LHCN-M2 (cell line): ENCODE data around the gene LIPT2. TPM values are rescaled to one million over a fixed set of nuclear protein-coding genes. Genes with fewer than 3 reads are reported as not detected.
A peak's percentile ranks its signal among the peaks of the same experiment; 100 is the strongest.
"Not testable (repeated sequence)": the region's sequence is repeated elsewhere in the genome, so short reads cannot be mapped to it uniquely, and the experiment has no call there.

Source experiments
- DNase-seq: peaks from one replicate; pipeline ENCODE4 v3.0.0-alpha.2; 2012; ENCODE audit warnings: low read depth
- polyA plus RNA-seq: library from polyadenylated mRNA; unstranded; fragments of >200 nt; gene quantifications from one replicate; pipeline ENCODE4 v1.2.1, GENCODE V29; 2012; ENCODE audit warnings: missing spikeins
- total RNA-seq: library from RNA; depleted of rRNA; stranded (reverse); fragments of >200 nt; gene quantifications from 2 replicates; pipeline ENCODE4 v1.2.3, GENCODE V29; 2014; rRNA removed

The LIPT2 gene
- total RNA-seq: 1.2 and 4.8 TPM in 2 replicates
- 1.2 TPM for polyA plus RNA-seq

DNA sequence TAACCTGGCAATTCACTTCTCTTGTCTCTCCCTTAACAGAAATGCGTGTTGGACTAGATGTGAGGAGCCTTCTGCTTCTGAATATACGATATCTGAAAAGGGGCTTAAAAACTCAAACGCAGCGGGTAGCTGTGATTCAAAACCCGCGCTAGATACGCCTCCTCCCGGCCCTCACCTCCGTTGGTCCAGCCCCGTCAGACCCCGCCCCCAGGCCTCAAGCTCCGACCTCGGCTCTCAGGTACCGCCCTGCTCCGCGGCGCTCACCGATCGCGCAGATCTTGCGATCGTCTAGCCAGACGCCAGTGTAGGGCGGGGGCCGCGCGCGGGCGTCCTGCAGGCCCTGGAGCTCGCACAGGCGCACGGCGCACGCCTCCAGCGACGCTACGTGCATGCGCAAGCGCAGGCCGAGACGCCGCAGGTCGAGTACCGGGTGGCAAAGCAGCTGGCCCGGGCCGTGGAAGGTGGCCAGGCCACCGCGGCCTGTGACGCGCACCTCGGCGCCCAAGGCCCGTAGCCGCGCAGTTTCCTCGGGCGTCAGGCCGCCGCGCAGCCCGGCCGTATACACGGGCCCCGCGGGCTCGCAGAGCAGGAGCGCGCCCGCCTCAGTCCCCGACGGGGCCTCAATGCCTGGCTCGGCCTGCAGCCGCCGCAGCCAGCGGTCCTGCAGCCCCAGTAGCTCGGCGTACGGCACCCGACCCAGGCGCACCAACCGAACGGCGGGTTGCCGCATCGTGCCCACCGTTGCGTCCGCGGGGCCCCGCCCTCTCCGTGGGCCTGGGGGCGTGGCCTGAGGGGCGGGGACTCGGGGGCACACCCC, at the start of gene LIPT2:
Gene LIPT2, minus strand, starts transcription at position 751 of the 817 bp plus-strand sequence. Its CDS starts 21 bp downstream, at position 730.
- DNase-seq: peak; percentile 97

DNA sequence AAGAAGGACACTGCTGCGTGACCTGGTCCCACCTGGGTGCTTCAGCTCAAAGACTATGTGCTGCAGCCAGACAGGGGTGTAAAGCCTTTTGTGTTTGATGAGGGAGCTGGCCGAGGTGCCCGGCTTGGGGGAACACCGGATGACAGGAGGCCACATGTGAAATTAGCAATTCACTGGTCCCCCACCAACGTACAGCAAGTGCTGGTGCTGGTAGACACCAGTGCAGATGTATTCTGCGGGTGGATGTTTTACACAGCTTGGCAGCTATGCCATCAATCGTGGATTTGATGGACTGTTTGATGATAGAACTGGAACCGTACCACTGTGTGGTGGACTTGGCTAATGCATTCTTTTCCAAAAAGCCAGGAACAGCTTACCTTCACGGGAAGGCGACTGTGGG, 47.9 kb upstream of the LIPT2 start:
- no peak for DNase-seq

DNA sequence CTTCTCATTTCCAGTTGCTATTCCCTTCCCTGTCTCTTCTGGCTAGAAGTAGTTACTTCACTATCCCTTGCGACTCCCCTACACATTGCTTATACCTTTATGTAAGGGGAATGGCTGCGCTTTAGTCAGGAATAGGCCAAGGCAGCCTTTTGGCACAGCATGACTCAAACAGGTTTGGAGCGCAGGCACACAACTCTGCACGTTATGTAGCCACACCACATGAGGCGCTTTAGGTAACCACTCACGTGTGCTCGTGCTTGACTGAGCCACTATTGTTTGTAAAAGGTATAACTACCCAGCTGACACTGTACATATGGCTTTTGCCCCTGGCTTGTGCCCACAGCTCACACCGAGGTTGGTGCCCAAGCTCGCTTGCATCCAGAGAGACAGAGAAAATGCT, 46.7 kb upstream of the LIPT2 start:
- DNase-seq: no peak

DNA sequence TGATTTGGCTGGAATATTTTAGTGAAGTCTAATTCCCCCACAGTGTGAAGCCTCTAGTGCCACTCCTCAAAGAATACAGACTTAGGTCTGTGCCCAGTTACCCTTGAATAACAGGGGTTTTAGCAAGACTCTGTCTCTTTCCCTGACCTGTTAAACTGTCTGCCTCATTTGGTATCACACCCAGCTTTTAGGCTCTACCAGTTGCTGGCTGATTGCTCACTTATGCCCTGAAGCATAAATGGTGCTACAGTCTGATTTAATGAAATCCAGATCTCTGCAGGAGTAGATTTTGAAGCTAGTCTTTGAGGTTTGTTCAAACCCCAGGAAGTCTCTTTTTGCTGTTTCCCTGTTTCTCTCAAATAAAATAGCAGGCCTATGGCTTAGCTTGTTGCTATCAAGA, 45.2 kb upstream of the LIPT2 start:
- DNase-seq: no peak

DNA sequence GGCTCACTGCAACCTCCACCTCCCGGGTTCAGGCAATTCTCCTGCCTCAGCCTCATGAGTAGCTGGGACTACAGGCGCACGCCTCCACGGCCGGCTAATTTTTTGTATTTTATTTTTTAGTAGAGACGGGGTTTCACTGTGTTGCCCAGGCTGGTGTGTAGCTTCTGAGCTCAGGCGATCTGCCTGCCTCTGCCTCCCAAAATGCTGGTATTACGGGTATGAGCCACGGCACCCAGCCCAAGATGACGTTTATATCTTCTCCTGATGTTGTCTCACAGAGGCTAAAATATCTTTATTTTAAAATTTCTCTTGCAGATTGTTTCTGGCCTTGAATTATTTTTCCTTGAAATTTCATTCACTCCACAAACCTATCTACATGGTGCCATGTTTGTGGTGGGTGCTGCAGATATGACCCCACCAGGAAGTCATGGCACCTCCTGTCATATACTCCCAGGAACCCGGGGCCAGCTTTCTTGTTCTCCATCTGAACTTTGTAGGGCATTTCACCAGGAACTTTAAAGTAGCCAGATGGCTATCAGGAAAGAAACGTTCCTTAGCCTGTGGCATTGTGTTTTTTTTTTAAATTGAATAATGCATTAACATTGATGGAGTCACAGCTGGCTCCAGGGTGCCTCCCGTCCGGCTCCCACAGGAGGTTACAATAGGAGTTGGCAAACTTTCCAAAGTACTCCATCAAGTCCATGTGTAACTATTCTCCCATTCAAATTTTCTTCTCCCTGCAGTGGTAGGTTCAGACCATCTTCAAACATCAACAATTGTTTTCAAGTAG, 42.0 kb upstream of the LIPT2 start:
- no peak for DNase-seq

DNA sequence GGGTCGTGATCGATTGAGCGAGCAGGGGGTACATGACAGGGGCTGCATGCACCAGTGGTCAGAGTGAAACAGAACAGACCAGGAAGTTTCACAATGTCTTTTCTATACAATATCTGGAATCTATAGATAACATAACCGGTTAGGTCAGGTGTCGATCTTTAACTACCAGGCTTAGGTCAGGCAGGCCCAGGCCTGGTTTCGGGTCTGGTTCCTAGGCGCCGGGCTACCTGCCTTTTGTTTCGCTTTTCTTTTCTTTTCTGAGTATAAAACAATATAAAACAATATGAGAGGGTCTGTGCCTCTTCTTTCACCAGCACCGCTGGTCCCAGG, 41.4 kb upstream of the LIPT2 start:
- not testable (repeated sequence) for DNase-seq

DNA sequence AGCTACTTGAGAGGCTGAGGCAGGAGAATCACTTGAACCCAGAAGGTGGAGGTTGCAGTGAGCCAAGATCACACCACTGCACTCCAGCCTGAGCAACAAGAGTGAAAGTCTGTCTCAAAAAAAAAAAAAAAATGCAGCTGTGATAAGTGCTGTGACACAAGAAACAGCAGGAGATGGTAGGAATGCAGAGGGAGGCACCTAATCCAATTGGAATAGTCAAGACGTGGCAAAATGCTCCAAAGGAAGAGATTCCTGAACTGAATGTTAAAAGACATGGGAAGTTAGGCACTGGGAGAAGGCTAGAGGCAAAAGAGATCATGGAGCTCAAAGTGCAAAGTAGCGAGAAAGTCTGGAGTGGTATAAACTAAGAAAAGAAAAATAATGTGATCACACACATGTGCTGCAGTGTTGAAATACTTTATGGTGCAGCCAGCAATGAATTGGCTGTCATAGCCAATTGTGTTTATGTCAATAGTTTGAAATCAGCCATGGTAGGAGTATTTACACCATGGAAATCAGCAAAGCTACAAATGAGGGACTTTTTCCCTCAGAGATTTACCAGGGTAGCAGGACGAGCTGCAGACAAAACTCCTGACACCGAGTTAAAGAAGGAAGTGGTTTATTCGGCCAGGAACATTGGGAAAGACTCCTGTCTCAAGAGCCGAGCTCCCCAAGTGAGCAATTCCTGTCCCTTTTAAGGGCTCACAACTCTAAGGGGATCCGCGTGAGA, 40.9 kb upstream of the LIPT2 start:
- DNase-seq: no peak

DNA sequence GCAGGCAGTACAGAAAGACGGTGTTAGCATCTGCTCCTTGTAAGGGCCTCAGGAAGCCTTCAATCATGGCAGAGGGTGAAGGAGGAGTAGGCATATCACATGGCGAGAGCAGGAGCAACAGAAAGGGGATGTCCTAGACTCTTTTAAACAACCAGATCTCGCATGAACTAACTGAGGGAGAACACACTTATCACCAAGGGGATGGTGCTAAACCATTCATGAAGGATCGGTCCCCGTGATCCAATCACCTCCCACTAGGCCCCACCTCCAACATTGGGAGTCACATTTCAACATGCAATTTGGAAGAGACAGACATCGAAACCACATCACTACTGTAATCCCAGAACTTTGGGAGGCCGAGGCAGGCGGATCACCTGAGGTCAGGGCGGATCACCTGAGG, 39.9 kb upstream of the LIPT2 start:
- DNase-seq: no peak

DNA sequence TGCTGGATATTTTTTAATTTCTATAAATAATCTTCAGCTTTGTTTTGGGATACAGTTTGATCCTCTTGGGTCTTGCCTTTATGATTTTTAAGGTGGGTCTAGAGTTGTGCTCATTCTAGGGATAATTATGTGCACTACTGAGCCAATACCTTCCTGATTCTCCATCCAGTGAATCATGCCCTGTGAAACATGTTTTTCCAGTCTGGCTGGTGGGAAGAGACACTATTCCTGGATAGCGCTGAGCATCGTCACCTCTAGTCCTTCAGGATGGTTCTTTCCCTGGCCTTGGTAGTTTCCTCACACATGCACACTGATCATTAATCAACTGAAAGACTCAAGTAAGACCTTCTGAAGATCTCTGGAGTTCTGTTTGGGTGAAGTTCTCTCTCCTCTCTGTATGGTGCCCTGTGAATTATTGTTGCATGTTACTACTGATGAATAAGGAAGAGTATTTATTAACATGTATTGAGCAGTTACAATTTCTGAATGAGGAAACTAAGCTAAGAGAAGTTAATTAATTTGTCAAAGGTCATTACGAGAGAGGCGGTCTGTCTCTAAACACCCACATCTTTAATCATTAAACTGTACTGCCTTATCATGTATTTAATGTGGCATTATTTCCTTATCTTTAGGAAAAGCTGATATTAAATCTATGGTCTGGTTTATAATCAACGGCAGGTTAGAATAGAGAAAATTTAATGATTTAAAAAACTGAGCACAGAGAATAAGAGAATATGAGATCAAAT, 39.1 kb upstream of the LIPT2 start:
- no peak for DNase-seq

DNA sequence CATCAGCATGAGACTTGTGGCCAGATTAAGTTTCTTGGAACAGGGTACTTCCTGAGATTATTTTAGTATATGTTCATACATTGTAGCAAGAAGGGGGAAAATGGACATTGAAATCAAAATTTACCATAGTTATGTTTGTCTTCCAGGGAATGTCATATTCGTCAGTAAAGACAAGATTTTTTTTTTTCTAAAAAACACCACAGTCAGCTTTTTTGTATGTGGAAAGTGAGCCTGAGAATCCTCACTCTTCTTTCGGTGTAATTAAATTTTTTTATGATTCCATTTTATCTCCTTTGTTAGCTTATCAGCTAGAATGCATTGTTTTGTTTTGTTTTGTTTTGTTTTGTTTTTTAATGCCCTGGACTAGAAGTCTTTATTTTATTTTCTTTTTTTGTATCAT, 31.5 kb upstream of the LIPT2 start:
- DNase-seq: no peak

DNA sequence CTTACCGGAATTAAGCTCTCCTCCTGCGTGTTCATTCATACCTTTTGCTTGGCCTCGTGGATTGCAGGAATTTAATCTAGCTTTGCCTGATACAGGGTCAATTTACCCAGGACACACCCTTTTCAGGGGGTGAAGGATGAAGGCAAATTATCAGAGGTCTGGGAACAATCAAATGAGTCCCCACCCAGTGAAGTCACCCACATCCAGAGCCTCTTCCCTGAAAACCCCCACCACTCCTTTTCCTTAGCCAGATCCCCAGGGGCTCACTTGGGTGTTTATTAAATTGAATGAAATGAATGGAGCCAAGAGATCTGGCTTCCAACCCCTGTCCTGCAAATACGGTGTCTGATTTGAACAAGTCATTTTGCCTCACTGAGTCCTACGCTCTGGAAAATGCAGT, 31.0 kb upstream of the LIPT2 start:
- DNase-seq: no peak

DNA sequence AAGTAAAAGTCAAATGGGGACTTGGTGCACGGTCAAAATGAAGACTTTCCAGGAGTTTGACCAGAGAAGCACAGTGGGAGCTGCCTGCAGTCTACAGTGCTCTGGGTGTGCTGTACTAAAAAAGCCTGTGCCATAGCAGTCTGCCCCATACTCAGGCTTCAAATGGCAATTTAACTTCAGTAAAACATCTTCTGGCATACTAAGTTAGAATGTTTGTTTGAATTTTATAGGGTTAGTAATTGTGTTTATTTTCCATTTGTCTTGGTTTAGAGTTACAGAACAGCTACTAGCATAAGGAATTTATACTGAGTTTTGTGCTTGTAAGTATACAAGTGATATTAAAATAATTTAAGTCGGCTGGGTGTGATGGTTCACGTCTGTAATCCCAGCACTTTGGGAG, 29.3 kb upstream of the LIPT2 start:
- DNase-seq: no peak

DNA sequence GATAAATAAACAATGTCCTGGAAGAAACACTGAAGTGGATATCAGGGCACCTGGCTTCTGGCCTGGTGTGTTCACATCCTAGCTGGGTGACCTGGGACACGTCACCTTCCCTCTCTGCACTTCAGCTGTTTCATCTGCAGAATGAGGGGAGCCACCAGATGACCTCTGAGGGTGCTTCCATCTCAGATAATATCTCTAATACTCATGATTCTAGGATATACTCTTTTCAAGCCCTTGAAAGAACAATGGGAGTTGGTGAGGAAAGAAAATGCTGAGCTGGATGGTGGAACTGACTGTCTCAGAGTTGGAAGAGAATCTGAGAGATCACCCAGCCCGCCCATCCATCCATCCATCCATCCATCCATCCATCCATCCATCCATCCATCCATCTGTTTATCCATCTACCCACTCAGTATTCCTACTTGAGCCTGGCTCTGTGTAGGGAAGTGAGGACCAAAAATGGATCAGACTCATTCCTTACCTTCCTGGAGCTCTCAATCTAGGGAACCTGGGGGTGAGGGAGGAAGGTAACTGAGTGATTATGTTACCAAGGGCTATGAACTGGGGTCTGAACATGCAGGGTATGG, 28.2 kb upstream of the LIPT2 start:
- no peak for DNase-seq

DNA sequence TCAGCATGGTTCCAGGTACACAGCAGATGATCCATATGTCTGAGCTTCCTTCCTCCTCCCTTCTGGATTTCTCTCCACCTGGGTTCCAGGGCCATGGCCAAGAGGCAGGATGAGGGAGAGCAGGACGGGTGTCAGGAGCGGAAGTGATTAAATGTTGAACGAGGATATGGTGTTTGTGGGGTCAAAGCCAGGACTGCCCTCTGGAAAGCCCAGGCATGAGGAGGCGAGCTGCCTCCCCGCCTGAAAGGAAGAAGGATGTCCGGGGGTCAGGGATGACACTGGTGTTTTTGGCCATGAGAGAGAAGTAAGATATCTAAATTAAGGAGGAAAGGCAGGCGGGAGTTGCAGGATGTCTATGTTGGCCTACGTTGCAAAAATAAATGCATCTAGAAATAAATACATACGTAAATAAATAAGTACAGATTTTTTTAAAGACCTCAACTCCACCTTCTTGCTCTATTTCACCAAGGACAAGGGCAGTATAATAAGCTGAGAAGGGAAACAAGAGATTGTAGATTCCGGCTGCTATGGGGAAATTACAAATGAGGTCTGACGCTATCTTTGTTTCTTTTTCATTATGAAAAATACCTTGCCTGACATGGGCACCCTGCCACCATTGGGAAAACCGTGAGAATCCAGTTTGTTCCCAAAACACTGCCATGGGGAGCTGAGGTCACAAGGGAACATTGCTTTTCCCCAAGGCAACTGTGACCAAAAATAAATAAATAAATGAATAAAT, 27.6 kb upstream of the LIPT2 start:
- DNase-seq: no peak

DNA sequence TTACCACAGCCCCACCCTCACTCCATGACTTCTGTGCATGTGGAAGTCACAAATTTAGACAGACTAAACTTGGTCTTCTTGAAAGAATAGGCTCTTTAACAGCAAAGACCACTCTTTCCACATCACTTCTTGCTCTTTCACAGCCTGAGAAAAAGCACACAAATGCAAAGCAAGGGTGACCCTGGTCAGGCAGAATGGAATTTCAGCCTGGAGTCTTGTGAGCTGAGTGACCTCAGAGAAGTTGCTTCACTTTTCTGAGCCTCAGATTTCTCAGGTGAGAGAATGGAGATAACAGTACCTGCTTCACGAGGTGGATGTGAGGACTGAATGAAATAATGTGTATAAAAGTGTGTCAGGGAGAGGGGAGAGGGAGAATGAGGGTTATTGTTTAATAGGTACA, 26.8 kb upstream of the LIPT2 start:
- no peak for DNase-seq

DNA sequence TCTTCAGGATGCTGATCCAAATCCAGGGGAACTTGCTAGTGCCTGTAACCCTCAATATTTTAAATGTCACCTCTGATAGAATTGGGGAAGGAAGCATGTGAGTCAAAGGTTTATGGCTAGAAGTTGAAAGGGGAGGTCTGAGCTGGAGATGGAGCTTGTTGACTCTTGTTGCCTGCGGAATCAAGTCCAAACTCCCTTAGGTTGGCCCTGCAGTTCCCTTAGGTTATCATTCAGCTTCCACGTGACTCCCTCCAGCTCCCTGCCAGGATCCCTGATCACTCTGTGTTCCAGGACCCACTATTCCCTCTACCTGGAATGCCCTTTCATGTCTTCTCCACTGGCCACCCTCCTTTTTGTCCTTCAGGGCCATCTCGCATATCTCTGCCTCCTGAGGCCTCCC, 26.2 kb upstream of the LIPT2 start:
- DNase-seq: no peak

DNA sequence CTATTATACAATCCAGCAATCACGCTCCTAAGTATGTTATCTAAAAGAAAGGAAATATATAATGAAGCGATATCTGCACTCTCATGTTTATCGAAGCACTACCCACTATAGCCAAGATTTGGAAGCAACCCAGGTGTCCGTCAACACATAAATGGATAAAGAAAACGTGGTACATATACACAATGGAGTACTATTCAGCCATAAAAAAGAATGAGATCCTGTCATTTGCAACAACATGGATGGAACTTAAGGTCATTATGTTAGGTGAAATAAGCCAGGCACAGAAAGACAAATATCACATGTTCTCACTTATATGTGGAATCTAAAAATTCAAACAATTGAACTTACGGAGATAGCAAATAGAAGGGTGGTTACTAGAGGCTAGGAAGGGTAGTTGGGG, 24.1 kb upstream of the LIPT2 start:
- not testable (repeated sequence) for DNase-seq

DNA sequence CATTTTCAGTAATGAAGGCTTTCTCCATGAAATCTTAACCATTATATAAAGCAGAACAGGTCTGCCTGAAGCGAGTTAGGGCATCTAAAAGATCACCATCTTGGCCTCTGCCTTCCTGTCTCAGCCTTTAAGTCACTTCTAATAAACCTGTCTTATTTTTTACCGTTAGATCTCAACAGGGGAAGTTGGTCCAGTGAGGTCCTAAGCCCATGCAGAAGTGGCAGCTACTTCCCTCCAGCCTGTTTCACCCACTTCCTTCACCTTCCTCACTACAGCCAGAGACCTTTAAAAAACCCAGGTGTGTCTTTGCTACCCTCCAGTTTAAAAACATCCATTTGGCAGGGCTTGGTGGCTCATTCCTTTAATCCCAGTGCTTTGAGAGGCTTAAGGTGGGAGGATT, 14.1 kb upstream of the LIPT2 start:
- no peak for DNase-seq

DNA sequence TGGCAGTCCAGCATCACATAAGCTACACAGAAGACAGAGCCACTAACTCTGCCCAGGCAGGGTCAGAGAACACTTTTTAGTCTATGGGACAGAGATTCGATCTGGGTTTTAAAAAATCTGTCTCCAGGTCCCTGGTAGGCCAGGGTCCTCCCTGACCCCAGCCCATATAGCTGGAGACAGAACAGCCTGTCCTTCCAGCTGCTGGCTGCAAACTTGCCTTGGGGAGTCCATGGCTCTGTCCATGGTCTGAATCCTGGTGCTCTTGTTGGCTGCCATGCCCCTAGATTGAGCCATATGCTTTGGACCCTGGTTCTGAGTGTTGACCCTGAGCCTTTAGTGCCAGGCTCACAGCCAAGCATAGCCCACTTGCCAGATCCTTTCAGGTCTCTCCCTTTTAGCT, 13.3 kb upstream of the LIPT2 start:
- DNase-seq: peak; percentile 6

DNA sequence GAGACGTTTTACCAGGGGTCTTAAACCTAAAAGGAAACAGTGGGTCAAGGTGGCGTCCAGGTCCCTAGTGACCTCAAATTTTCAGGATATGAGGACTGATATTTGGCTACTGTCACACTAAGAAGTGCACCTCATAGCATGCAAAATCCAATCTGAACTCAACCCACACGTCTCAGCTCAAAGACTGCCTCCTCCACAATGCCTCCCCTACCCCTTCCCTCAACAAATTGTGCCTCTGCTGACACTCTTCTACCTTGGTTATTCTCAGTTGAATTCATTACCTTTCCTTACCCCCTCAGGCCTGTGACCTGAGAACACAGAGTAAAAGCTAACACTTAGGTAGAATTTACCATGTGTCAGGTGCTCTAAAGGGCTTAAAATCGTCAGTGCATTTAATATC, 12.4 kb upstream of the LIPT2 start:
- DNase-seq: no peak
